ENCODE data around the gene ZNF282. TPM values are rescaled to one million over a fixed set of nuclear protein-coding genes. Genes with fewer than 3 reads are reported as not detected.
A peak's percentile ranks its signal among the peaks of the same experiment; 100 is the strongest.
"Not testable (repeated sequence)": the region's sequence is repeated elsewhere in the genome, so short reads cannot be mapped to it uniquely, and the experiment has no call there.

ZNF282 gene
- total and polyA plus RNA-seq, 7 donors, result 7.6 to 22.5 (median 15.3) TPM

DNA sequence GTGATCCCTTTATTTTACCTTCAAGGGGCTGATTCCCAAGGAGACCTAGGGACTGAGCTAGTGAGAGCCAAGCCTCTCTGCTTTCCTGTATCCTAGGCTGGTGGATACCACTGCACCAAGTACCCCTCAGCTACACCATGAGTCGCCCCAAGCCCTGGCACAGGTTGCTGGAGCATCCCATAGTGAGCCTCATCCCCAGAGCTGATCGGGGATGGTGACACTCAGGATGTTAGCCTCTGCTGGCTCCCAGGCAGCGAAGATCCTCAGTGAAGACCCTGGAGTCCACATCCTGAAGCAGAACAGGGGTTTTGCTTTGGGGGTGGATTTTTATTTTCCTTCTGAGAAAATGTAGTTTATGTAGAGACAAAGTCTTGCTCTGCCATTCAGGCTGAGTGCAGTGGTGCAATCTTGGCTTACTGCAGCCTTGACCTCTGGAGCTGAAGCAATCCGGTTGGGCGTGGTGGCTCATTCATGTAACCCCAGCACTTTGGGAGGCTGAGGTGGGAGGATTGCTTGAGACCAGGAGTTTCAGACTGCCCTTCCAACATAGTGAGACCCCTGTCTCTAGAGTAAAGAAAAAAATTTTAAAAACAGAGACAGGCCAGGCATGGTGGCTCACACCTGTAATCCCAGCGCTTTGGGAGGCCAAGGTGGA lies 31.6 kb downstream of the ZNF282 start:
- DNase-seq (peak in 1 of 2 donors; percentile 15), ATAC-seq (no peak)
- Histone ChIP-seq H3K27ac (no peak overlapping the region), H3K9me3 (no peaks in the 10 kb centered on the region), H3K36me3 (ENCODE audit: insufficient read depth in 1 of 2, low read depth in 1 of 2) (peaks cover 0 to 40% of the 10 kb centered on the region in 2 donors), H3K4me3 (no peak overlapping the region), H3K4me1 (no peaks in the 10 kb centered on the region), H3K27me3 (ENCODE audit: insufficient read depth in 3 of 3, low read length in 2 of 3) (no peaks in the 10 kb centered on the region)
- TF ChIP-seq, protein P1, sequence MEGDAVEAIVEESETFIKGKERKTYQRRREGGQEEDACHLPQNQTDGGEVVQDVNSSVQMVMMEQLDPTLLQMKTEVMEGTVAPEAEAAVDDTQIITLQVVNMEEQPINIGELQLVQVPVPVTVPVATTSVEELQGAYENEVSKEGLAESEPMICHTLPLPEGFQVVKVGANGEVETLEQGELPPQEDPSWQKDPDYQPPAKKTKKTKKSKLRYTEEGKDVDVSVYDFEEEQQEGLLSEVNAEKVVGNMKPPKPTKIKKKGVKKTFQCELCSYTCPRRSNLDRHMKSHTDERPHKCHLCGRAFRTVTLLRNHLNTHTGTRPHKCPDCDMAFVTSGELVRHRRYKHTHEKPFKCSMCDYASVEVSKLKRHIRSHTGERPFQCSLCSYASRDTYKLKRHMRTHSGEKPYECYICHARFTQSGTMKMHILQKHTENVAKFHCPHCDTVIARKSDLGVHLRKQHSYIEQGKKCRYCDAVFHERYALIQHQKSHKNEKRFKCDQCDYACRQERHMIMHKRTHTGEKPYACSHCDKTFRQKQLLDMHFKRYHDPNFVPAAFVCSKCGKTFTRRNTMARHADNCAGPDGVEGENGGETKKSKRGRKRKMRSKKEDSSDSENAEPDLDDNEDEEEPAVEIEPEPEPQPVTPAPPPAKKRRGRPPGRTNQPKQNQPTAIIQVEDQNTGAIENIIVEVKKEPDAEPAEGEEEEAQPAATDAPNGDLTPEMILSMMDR (IDR thresholded peaks at IDR 0.05), result no peak
- intact Hi-C loops (cut with DNase I), result no loop called here
- 72 to 91% (median 82%) methylated on average over 6 of the region's 6 CpGs for WGBS, 3 donors

DNA sequence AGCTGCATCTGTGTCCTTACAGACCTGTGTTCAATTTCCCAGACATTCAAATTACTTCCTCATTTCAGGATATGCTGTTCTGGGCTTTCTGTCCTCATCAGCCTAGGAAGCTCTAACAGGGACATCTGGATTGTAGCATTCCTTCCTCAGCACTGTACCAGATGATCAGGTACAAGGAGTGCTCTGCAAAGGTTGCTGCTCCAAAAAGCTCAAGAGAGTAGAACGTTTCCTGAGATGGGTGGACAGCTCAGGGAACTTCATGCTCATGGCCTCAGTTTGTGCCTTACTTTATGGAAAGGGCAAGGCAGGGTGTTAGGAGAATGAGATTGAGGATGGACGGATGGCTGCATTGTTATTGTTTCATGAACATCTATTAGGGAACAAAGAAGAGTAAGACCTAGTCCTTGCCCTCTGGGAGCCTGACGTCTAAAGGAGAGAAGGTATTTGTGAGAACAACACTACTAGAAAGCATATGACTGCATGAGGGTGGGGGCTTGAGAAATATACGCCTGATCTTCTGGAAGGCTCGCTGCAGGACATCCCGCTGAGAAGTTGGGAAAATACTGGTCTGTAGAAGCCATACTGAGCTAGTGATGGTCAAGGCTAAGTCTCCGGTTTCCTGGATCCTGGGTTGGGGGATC lies 33.6 kb downstream of the ZNF282 start:
- intact Hi-C loops (cut with DNase I), result no loop called here
- Histone ChIP-seq H3K36me3 (ENCODE audit: insufficient read depth in 1 of 2, low read depth in 1 of 2) (peaks cover 0 to 23% of the 10 kb centered on the region in 2 donors), H3K27me3 (ENCODE audit: insufficient read depth in 3 of 3, low read length in 2 of 3) (no peaks in the 10 kb centered on the region), H3K27ac (no peak overlapping the region), H3K9me3 (no peaks in the 10 kb centered on the region), H3K4me3 (no peak overlapping the region), H3K4me1 (no peaks in the 10 kb centered on the region)
- DNase-seq (peak in 1 of 2 donors; percentile 3), ATAC-seq (peak in 2 of 4 donors; percentile 29 to 32)
- TF ChIP-seq, protein P1 (IDR thresholded peaks at IDR 0.05), result no peak
- 56 to 61% (median 60%) methylated on average over 7 of the region's 7 CpGs for WGBS, 3 donors

DNA sequence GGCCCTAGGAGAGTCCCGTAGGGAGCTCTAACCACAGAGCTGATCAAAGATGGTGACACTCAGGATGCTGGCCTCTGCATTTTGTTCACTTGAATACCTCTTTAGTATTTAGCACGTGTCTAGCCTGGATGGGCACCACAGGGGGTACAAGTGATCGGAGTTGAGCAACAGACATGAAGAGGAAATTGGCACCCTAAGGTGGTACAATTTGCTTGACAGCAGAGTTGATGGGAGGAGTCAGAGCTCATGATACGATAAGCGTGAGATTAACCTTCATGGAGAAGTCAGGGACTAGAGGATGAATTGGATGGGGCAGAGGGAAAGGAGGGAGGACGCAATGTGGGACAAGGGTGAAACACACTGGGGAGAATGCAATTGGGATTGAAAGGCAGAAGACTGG lies 34.2 kb downstream of the ZNF282 start:
- peak in 2 of 4 donors; percentile 31 to 32 for ATAC-seq
- DNase-seq, result no peak
- peaks cover 0 to 17% of the 10 kb centered on the region in 2 donors for H3K36me3 ChIP-seq (ENCODE audit: insufficient read depth in 1 of 2, low read depth in 1 of 2)
- H3K27me3 ChIP-seq (ENCODE audit: insufficient read depth in 3 of 3, low read length in 2 of 3), result no peaks in the 10 kb centered on the region
- no peak overlapping the region for H3K27ac ChIP-seq
- no peaks in the 10 kb centered on the region for H3K9me3 ChIP-seq
- 59 to 64% (median 60%) methylated on average over 6 of the region's 6 CpGs for WGBS, 3 donors
- intact Hi-C loops (cut with DNase I), result no loop called here
- TF ChIP-seq, protein P1 (IDR thresholded peaks at IDR 0.05), result no peak
- H3K4me1 ChIP-seq, result no peaks in the 10 kb centered on the region
- H3K4me3 ChIP-seq, result no peak overlapping the region

DNA sequence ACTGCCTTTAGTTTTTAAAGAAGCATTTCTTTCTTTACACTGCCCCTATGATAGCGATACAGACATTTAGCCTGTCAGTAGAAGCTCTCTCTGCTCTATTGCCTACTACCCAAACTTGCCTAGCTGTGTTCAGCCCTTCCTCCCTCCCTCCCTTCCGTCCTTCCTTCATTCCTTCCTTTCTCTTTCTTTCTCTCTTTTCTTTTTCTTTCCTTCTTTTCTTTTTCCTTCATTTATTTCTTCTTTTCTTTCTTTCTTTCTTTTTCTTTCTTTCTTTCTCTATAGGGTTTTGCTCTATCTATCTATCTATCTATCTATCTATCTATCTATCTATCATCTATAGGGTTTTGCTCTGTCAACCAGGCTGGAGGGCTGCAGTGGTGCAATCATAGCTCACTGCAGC lies 37.0 kb downstream of the ZNF282 start:
- Histone ChIP-seq H3K27ac (no peak overlapping the region), H3K36me3 (ENCODE audit: insufficient read depth in 1 of 2, low read depth in 1 of 2) (no peaks in the 10 kb centered on the region), H3K27me3 (ENCODE audit: insufficient read depth in 3 of 3, low read length in 2 of 3) (peaks cover 0 to 2% (median 0%) of the 10 kb centered on the region in 3 donors), H3K4me3 (no peak overlapping the region), H3K4me1 (no peaks in the 10 kb centered on the region), H3K9me3 (no peaks in the 10 kb centered on the region)
- whole genome bisulfite sequencing, 3 donors, result 68 to 79% (median 74%) methylated on average over 2 of the region's 2 CpGs
- intact Hi-C loops (cut with DNase I), result loop anchor here in 1 of 2 donors (10.0 kb wide), 1 partner anchor 78 kb away; no protein-coding TSS in a partner anchor
- no peak for DNase-seq
- no peak for ATAC-seq
- TF ChIP-seq, protein P1 (IDR thresholded peaks at IDR 0.05), result no peak

DNA sequence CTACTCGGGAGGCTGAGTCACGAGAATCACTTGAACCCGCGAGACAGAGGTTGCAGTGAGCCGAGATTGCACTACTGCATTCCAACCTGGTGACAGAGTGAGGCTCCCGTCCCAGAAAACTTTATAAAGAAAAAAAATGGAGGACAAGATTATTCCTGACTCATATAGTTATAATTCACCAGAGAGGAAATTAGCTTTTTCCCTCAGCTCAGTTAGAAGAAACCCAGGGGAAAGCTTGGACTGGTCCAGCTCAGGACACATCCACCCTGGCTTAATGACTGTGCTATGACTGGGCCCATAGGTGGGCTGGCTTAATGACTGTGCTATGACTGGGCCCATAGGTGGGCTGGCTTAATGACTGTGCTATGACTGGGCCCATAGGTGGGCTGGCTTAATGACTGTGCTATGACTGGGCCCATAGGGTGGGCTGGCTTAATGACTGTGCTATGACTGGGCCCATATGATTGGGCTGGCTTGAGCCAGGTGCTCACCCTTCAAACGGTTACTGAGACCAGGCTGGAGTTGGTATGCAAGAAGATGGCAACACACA lies 38.4 kb downstream of the ZNF282 start:
- WGBS, 3 donors, result 69 to 78% (median 77%) methylated on average over 7 of the region's 7 CpGs
- intact Hi-C loops (cut with DNase I), result loop anchor here in 1 of 2 donors (10.0 kb wide), 1 partner anchor 79 kb away; no protein-coding TSS in a partner anchor

More for the DNA sequence above, 38.4 kb downstream of the ZNF282 start:
- H3K4me3 ChIP-seq; ATAC-seq; DNase-seq; H3K36me3 ChIP-seq (ENCODE audit: insufficient read depth in 1 of 2, low read depth in 1 of 2); H3K27me3 ChIP-seq (ENCODE audit: insufficient read depth in 3 of 3, low read length in 2 of 3); H3K4me1 ChIP-seq; H3K27ac ChIP-seq; H3K9me3 ChIP-seq: not testable (repeated sequence)
